ENCODE results near the gene NDUFAF2.

NDUFAF2 gene

GRCh38 chr5:60944904-60945812, at the start of gene NDUFAF2, which contains the start of gene ERCC8:
Gene NDUFAF2, plus strand, starts transcription at chr5:60945205. Its CDS starts 51 bp downstream, at chr5:60945256.
Gene ERCC8, minus strand, starts transcription at chr5:60945070. Its CDS starts 62 bp downstream, at chr5:60945008.
- H3K4me3 ChIP-seq (replicated peaks; ENCODE audit: low read depth, low read length), result peak within 1 kb of the TSS; percentile 74
- peak; percentile 77 for DNase-seq (ENCODE audit: extremely low read depth, low read depth)
- TF ChIP-seq CTCF (IDR thresholded peaks at IDR 0.05; ENCODE audit: low read depth, low read length, missing control alignments), result no peak

GRCh38 chr5:60896991-60897390, 48.0 kb upstream of the NDUFAF2 start:
- TF ChIP-seq CTCF (IDR thresholded peaks at IDR 0.05; ENCODE audit: low read depth, low read length, missing control alignments), result no peak
- no peak overlapping the region for H3K4me3 ChIP-seq (replicated peaks; ENCODE audit: low read depth, low read length)
- no peak for DNase-seq (ENCODE audit: extremely low read depth, low read depth)

- TF ChIP-seq CTCF (IDR thresholded peaks at IDR 0.05; ENCODE audit: low read depth, low read length, missing control alignments), result no peak
- H3K4me3 ChIP-seq (replicated peaks; ENCODE audit: low read depth, low read length), result no peak overlapping the region
- DNase-seq (ENCODE audit: extremely low read depth, low read depth), result no peak
These were observed 41.6 kb upstream of the NDUFAF2 start for GRCh38 chr5:60903356-60903755.

GRCh38 chr5:60916646-60917045, 28.4 kb upstream of the NDUFAF2 start:
- no peak for DNase-seq (ENCODE audit: extremely low read depth, low read depth)
- H3K4me3 ChIP-seq (replicated peaks; ENCODE audit: low read depth, low read length), result no peak overlapping the region
- no peak for TF ChIP-seq CTCF (IDR thresholded peaks at IDR 0.05; ENCODE audit: low read depth, low read length, missing control alignments)

GRCh38 chr5:60918466-60918865, 26.5 kb upstream of the NDUFAF2 start:
- H3K4me3 ChIP-seq (replicated peaks; ENCODE audit: low read depth, low read length), result no peak overlapping the region
- no peak for DNase-seq (ENCODE audit: extremely low read depth, low read depth)
- no peak for TF ChIP-seq CTCF (IDR thresholded peaks at IDR 0.05; ENCODE audit: low read depth, low read length, missing control alignments)

GRCh38 chr5:60927450-60927849, 17.6 kb upstream of the NDUFAF2 start:
- TF ChIP-seq CTCF (IDR thresholded peaks at IDR 0.05; ENCODE audit: low read depth, low read length, missing control alignments), result no peak
- DNase-seq (ENCODE audit: extremely low read depth, low read depth), result no peak
- no peak overlapping the region for H3K4me3 ChIP-seq (replicated peaks; ENCODE audit: low read depth, low read length)

Measured in HFF-Myc (cell line).